Activated T-cell treated with anti-CD3 and anti-CD28 coated beads, Interleukin-2, amount 50 U/mL, for 24 hours (primary cell): ENCODE data around the gene RBM20.
"Not testable (repeated sequence)": the region's sequence is repeated elsewhere in the genome, so short reads cannot be mapped to it uniquely, and the experiment has no call there.

Experiments used
- DNase-seq: peaks from one replicate; pipeline ENCODE4 v3.0.0-alpha.2; 2020
- H3K27ac Mint-ChIP-seq: 2 replicates; pipeline ENCODE4 v1.8.0; 2020; ENCODE audit warnings: mild to moderate bottlenecking, mixed read lengths
- H3K27me3 Mint-ChIP-seq: 2 replicates; pipeline ENCODE4 v1.8.0; 2020; ENCODE audit warnings: mixed read lengths
- H3K36me3 Mint-ChIP-seq: 2 replicates; pipeline ENCODE4 v1.8.0; 2020; ENCODE audit warnings: low read depth, mixed read lengths
- H3K4me1 Mint-ChIP-seq: 2 replicates; pipeline ENCODE4 v1.8.0; 2020; ENCODE audit warnings: low read depth, mixed read lengths
- H3K4me3 Mint-ChIP-seq: 2 replicates; pipeline ENCODE4 v1.8.0; 2020; ENCODE audit warnings: mild to moderate bottlenecking, moderate library complexity, mixed read lengths
- H3K9me3 Mint-ChIP-seq: 2 replicates; pipeline ENCODE4 v1.8.0; 2020; ENCODE audit warnings: mixed read lengths

The RBM20 gene

DNA sequence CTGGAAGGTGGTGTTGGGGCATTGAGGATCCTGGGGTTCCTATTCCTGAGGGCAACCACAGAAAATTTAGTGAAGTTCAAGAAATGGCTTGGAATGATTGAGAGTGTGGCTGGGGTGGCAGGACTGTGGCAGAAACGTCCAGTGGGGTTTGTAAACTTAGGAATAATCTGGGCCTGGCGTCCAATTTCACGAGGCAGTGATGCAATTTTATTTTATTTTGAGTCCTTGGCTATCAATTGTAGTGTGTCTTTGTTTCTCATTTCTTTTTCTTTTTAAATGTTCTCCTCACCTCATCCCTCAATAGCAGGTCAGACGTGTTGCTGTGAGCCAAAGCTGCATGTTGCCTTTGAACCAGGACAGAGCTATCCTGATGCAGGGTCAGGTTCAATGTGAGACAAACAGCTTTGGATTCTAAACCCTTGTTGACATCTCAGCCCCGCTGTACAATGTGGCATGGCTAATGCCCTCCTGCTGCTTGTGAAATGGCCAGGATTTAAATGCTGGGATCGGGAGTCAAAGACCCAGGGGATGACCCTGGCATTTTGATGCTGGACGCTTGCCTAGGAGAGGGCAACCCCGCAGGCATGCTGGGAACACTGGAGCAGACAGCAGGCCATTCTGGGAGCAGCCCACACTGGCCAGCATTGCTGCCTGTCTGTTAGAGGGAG lies 64.8 kb downstream of the RBM20 start:
- DNase-seq, result no peak
- no peaks in the 10 kb centered on the region for H3K4me1 Mint-ChIP-seq
- no peak overlapping the region for H3K4me3 Mint-ChIP-seq
- no peaks in the 10 kb centered on the region for H3K36me3 Mint-ChIP-seq
- H3K27ac Mint-ChIP-seq, result no peak overlapping the region
- H3K9me3 Mint-ChIP-seq, result no peaks in the 10 kb centered on the region
- H3K27me3 Mint-ChIP-seq, result no peaks in the 10 kb centered on the region

DNA sequence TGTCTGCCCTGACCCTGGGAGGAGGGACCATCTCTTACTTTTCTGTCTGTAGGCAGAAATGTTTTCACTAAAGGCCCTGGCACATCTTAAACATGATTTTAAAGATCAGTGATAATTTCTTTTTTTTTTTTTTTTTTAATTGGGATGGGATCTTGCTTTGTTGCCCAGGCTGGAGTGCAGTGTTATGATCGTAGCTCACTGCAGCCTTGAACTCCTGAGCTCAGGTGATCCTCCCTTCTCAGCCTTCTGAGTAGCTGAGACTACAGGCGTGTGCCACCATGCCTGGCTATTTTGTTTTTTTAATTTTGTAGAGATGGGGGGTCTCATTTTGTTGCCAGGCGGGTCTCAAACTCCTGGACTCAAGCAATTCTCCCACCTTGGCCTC lies 65.3 kb downstream of the RBM20 start:
- no peak overlapping the region for H3K4me3 Mint-ChIP-seq
- DNase-seq, result no peak
- no peaks in the 10 kb centered on the region for H3K4me1 Mint-ChIP-seq
- H3K27ac Mint-ChIP-seq, result no peak overlapping the region
- H3K27me3 Mint-ChIP-seq, result no peaks in the 10 kb centered on the region
- H3K9me3 Mint-ChIP-seq, result no peaks in the 10 kb centered on the region
- H3K36me3 Mint-ChIP-seq, result no peaks in the 10 kb centered on the region

DNA sequence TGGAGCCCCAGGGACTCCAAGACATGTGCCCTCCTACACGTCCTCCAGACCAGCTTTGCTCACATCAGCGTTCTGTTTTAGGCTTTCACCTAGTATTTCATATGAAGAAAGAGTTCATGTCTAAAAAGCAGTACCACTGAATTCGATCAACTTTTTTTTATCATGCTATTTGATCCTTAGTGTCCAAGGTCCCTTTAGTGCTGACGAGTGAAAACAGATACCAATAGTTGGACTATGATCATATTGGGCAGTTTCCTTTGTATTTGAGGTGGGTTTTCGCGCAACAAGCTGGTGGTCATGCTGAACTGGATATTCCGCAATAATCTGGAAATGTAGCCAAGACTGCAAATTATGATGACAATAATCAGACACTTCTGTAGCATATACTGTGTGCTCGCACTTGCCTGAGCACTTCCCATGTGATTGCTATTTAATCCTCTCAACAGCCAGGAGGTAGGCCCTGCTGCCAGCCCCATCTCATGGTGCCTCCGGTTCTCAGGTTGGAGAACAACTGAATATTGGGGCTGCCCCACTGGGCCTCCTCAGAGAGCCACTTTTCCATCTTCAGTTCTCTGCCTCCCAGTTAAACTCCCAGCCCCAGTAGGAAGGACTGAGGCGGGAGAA lies 65.9 kb downstream of the RBM20 start:
- no peaks in the 10 kb centered on the region for H3K36me3 Mint-ChIP-seq
- DNase-seq, result no peak
- no peaks in the 10 kb centered on the region for H3K27me3 Mint-ChIP-seq
- H3K9me3 Mint-ChIP-seq, result no peaks in the 10 kb centered on the region
- H3K4me1 Mint-ChIP-seq, result no peaks in the 10 kb centered on the region
- no peak overlapping the region for H3K4me3 Mint-ChIP-seq
- H3K27ac Mint-ChIP-seq, result no peak overlapping the region

DNA sequence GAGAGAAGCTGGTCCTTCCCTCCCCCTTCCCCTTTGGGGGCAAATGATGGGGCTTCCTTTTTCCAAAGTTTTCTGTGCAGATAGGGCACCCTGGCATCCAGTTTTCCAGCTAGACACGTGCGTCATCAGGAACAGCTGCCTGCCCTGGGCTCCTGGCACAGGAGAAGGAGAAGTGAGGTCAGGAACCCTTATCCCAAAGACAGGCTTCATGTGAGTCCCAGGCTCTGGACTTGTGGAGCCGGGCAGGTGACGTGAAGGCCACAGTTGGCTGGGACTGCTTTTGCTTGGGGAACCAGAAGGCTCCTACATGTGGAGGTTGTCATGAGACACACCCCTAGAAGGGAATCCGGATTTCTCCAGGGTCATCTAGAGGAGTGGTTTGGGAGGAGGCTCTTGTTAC lies 66.5 kb downstream of the RBM20 start:
- no peak for DNase-seq
- Mint-ChIP-seq H3K36me3 (no peaks in the 10 kb centered on the region), H3K9me3 (no peaks in the 10 kb centered on the region), H3K27me3 (no peaks in the 10 kb centered on the region), H3K4me3 (no peak overlapping the region), H3K4me1 (no peaks in the 10 kb centered on the region), H3K27ac (no peak overlapping the region)

DNA sequence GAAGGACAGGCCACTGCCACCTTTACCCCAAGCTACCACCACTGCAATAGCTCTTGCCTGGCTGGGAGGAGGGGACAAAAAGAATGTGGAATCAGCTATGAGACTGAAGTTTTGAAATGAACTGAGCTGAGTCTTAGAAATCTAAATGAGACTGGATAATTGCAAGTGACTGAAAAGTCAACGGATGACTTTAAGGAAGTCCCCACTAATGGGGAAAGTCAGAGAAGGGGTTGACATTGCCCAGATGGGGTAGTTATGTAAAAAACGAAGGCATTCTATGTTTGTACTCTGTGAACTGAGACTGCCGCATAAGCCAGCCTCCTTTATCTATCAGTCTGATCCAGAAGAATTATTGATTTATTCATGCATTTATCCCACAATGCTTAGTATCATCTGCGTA lies 67.2 kb downstream of the RBM20 start:
- H3K27me3 Mint-ChIP-seq, result no peaks in the 10 kb centered on the region
- no peaks in the 10 kb centered on the region for H3K9me3 Mint-ChIP-seq
- DNase-seq, result no peak
- no peak overlapping the region for H3K27ac Mint-ChIP-seq
- no peak overlapping the region for H3K4me3 Mint-ChIP-seq
- no peaks in the 10 kb centered on the region for H3K4me1 Mint-ChIP-seq
- H3K36me3 Mint-ChIP-seq, result no peaks in the 10 kb centered on the region

DNA sequence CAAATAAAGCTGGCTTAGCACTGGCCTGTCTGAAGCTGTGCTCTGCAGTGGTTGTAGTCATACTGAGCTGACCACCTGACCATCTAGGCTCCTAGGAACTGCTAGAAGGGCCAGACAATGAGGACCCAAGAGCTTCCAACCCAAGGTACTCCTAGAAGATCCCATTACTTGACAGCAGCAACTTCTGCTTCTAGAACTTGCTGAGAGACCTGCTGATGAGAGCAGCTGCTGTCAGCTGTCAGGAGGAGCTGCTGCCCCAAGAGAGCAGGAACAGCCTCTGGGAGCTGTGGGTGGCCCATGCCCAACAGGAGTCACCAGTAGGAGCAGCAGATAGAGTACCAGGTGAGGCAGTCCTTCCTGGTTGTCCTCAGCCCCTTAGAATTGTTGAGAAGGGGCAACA lies 70.2 kb downstream of the RBM20 start:
- no peak for DNase-seq
- no peak overlapping the region for H3K4me3 Mint-ChIP-seq
- no peaks in the 10 kb centered on the region for H3K36me3 Mint-ChIP-seq
- H3K4me1 Mint-ChIP-seq, result no peaks in the 10 kb centered on the region
- no peaks in the 10 kb centered on the region for H3K27me3 Mint-ChIP-seq
- no peak overlapping the region for H3K27ac Mint-ChIP-seq
- H3K9me3 Mint-ChIP-seq, result no peaks in the 10 kb centered on the region

DNA sequence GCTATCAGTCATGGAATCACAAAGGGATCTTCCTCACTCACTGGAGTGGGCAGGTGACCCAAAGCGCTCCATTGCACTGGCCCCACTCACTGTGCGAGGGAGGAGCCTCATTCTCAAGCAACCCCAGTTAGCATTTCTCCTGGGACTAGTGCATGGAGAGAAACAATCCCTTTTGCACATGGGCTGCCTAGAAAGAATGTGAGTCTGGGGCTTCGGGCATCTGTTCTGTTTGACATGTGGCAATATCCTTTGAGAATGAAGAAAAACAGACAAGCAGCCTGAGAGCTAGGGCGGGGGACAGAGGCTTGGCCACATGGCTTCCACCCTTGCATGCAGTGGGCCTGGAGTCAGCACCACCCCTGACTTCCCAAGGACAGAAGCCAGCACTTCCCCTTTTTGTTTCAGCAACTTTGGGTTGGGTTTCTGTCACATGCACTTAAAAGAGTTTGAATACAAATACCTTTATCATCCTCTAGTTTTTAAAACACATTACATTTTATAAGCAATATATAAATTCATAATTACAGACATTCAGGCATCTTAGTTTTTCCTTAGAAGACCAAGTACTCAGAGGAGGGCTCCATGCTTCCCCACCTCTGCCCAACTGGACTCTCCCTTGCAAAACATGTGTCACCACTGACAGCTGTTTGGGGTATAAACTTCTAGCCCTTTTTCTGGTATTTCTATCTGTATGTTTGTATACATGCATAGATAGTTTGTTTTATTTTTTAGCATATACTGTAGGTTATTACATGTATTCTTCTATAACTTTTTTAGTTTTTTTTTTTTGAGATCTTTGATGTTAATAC lies 73.8 kb downstream of the RBM20 start:
- Mint-ChIP-seq H3K27me3 (no peaks in the 10 kb centered on the region), H3K36me3 (no peaks in the 10 kb centered on the region), H3K4me3 (no peak overlapping the region), H3K27ac (no peak overlapping the region), H3K4me1 (peaks cover 6% of the 10 kb centered on the region), H3K9me3 (no peaks in the 10 kb centered on the region)
- DNase-seq, result no peak

DNA sequence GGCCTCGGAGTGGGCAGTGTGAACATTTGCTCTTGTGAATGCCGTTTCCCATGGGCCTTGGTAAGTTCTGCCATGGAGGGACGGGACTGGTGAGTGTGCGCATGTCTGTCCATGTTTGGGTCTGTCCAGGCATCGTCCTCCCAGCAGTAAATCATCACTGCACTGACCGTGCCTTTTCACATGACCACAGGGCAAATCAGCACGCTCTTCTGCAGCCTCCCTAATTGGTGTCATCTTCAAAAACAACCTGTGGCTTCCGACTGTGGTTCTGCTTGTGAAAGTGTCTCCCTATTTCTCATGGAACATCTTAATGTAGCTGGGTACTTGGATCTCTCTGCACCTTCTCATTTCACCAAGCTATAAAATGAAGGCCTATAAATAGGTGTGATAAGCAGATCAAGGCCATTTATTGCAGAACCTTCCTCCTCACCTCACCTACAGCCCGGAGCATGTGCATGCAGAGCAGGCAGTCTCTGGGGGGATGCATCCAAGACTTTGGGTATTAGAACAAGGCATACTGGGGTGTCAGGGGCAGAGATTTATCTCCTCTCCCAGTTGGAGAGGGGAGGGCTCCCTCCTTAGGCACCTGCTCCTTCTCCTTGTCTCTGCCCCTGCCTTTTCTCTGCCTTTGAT lies 77.4 kb downstream of the RBM20 start:
- H3K4me1 Mint-ChIP-seq, result peaks cover 38% of the 10 kb centered on the region
- no peak overlapping the region for H3K4me3 Mint-ChIP-seq
- DNase-seq, result no peak
- no peaks in the 10 kb centered on the region for H3K27me3 Mint-ChIP-seq
- H3K9me3 Mint-ChIP-seq, result no peaks in the 10 kb centered on the region
- no peaks in the 10 kb centered on the region for H3K36me3 Mint-ChIP-seq
- H3K27ac Mint-ChIP-seq, result no peak overlapping the region

DNA sequence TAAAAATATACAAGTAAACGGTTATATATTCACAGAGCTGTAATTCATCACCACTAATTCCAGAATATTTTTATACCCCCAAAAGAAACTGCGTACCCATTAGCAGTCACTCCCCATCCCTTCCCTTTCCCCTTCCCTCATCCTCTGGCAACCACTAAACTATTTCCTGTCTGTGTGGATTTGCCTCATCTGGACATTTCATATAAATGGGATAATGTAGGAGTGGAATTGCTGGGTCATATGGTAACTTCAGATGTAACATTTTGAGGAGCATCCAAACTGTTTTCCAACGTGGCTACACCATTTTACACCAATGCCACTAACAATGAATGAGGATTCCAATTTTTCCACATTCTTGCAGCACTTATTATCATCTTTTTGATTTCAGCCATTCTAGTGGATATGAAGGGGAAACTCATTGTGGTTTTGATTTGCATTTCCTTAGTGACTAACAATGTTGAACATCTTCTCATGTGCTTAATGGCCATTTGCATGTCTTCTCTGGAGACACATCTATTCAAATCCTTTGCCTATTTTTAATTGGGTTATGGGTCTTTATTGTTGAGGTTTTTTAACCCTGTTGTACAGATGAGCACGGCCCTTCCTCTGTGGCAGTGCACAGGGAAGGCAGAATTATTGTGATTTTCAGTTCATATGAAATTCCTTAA lies 79.2 kb downstream of the RBM20 start:
- Mint-ChIP-seq H3K27ac (no peak overlapping the region), H3K9me3 (no peaks in the 10 kb centered on the region), H3K27me3 (no peaks in the 10 kb centered on the region), H3K4me1 (peaks cover 42% of the 10 kb centered on the region), H3K36me3 (no peaks in the 10 kb centered on the region), H3K4me3 (no peak overlapping the region)
- no peak for DNase-seq

DNA sequence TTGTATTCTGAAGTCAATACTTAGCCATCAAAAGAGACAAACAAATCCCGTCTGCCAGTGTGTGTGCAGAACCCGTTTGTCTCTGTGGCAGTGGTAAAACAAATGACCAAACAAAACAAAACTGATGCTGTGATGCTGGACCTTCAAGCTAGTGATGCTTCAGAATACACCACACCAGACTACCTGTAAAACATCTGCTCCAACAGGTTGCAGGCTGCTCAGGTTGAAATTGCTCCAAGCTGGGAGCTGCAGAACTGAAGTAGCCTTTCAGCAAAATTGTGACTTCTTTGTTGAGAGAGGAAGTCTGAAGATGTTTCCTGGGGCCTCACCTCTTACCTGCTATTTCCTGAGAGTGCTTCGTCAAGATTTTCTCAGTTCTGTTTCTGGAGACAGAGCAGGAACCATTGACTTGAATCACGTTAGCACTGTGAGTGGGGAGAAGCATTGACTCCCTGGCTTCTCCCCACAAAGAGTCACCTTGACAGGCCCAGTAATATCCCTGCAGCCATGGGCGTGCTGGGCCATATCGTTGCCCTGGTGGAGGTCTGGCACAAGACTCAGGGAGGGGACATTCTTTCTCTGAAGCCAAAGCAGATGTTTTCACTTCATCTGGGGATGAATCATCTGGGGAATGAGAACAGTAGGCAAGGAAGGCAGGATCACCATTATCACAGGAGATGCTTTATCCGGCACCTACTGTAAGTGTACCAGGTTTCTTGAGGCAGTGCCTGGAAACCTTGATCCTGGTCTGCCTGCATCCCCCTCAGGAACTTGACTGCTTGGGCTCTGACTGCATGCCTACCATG lies 80.2 kb downstream of the RBM20 start:
- peaks cover 42% of the 10 kb centered on the region for H3K4me1 Mint-ChIP-seq
- H3K36me3 Mint-ChIP-seq, result no peaks in the 10 kb centered on the region
- peak overlapping the region; percentile 53 for H3K27ac Mint-ChIP-seq
- no peaks in the 10 kb centered on the region for H3K27me3 Mint-ChIP-seq
- no peaks in the 10 kb centered on the region for H3K9me3 Mint-ChIP-seq
- DNase-seq, result no peak
- no peak overlapping the region for H3K4me3 Mint-ChIP-seq

DNA sequence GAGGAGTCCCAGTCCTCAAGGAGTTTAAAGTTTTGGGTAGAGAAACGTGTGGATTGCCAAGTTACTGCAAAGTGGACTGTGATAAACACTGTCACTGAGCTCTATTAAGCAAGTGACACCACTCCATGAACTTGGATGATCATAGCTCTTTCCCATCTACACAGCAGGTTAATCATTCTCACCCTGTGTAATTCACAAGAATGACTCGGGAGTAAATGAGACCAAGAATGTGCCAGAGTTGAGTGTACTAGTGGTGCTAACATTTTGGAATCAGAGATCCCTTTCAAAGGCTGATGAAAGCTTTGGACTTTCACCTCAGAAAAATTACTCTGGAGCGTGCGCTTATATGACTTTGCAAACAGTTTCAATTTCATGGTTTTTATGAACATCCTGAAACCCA lies 80.8 kb downstream of the RBM20 start:
- Mint-ChIP-seq H3K4me3 (no peak overlapping the region), H3K27ac (no peak overlapping the region)

DNA sequence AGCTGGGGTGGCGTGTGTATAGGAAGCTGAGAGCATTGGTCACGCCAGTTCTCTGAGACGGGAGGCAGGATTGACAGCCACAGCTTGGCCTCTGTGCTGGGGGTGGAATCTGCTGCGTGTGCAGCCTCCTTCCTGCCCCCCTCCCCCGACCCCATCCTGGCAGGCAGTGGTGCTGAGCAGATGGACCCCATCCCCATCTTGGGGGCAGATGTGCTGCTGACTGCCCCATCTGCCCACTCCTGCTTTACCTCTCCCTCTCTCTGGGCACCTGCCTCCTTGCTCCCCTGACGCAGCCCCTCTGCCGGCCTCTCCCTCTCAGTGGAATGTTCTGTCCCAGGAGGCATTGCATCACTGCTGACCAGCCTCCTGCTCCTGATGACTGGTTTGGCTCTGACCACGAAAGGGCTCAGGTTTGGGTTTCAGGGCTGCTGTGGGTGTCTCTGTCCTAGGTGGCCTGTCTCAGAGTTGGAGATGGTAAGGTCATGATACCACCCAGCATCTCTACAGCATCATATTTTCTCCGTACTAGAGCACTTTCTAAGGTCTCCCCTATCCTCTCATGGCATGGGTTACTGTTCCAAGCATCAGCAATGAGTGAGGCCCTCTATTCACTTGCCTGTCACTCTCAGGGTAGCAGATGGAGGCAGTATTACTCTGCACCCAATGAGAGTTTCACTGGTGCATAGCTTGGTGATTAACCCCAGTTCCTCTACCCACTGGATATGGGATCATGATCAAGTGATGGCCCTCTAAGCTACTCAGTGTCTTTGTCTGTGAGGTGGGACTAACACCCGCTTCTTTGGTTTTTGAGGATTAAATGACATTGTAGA lies 81.9 kb downstream of the RBM20 start:
- Mint-ChIP-seq H3K4me1 (peaks cover 42% of the 10 kb centered on the region), H3K9me3 (no peaks in the 10 kb centered on the region), H3K27ac (peak overlapping the region; percentile 20), H3K4me3 (no peak overlapping the region), H3K36me3 (no peaks in the 10 kb centered on the region), H3K27me3 (peaks cover under 1% of the 10 kb centered on the region)
- DNase-seq, result no peak

More for the DNA sequence above, 80.8 kb downstream of the RBM20 start:
- Mint-ChIP-seq H3K9me3 (no peaks in the 10 kb centered on the region), H3K4me1 (peaks cover 42% of the 10 kb centered on the region), H3K27me3 (no peaks in the 10 kb centered on the region), H3K36me3 (no peaks in the 10 kb centered on the region)
- no peak for DNase-seq

DNA sequence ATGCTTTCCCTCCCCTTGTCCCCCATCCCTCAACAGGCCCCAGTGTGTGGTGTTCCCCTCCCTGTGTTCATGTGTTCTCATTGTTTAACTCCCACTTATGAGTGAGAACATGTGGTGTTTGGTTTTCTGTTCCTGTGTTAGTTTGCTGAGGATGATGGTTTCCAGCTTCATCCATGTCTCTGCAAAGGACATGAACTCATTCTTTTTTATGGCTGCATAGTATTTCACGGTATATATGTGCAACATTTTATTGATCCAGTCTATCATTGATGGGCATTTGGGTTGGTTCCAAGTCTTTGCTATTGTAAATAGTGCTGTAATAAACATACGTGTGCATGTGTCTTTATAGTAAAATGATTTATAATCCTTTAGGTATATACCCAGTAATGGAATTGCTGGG lies 83.6 kb downstream of the RBM20 start:
- peaks cover 36% of the 10 kb centered on the region for H3K4me1 Mint-ChIP-seq
- not testable (repeated sequence) for H3K27ac Mint-ChIP-seq, H3K9me3 Mint-ChIP-seq, DNase-seq, H3K27me3 Mint-ChIP-seq, H3K36me3 Mint-ChIP-seq, H3K4me3 Mint-ChIP-seq
